HK-2 (cell line): ENCODE measurements around the gene CLGN.
"Not testable (repeated sequence)": the region's sequence is repeated elsewhere in the genome, so short reads cannot be mapped to it uniquely, and the experiment has no call there.

Experiments
- DNase-seq: peaks from one replicate; pipeline ENCODE4 v3.0.0-alpha.2; 2018; ENCODE audit not compliant: unreplicated experiment

CLGN gene

GRCh38 chr4:140427106-140427918 is at the start of gene CLGN:
CLGN (minus strand) TSS chr4:140427648; CDS start chr4:140413078, 14,570 bp downstream.
- peak; percentile 74 for DNase-seq

GRCh38 chr4:140472156-140472555 is 44.7 kb upstream of the CLGN start:
- DNase-seq = no peak

DNA sequence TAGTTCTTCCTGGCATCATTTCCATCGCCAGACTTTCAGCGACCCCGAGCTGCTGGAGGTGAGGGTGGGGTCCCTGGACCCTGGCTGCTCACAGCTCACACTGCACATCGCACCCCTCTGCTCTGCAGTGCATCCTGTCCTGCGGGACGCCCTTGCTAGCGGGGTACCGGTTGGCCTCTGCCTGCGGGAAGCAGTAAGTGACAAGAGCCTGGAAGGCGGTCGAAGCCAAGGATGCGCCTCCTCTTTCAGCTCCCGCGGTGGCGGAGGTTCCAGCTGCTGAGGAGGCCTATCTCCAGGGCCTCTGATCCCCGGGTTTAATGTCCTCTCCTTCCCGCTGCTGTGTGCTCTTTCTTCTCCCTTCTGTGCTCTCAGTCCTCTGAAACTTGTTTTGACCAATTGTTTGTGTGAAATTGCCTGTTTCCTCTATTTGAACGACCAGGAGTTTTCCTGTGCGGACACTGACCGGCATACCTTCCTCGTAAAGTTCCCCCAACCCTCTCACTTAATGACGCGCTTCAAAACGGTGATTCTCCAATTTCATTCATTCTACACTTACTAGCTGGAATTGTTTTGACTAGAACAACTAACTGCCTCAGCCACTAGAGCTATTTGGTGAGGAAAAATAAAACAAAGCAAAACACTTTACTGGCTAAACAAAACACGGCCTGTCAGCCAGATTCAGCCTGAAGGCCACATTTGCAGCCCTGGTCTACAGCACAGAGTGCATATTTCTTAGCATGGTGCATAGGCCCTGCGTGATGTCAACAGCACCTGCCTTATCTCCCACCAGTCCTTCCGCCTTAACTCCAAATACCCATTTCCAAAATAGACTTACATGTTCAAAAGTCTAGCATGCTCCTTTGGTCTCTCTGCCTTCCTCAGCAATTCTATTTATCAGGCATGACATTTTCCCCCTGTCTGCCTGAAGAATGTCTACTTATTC is 42.6 kb upstream of the CLGN start:
- DNase-seq = no peak

- no peak for DNase-seq
These were observed 38.7 kb upstream of the CLGN start for GRCh38 chr4:140466146-140466545.

DNA sequence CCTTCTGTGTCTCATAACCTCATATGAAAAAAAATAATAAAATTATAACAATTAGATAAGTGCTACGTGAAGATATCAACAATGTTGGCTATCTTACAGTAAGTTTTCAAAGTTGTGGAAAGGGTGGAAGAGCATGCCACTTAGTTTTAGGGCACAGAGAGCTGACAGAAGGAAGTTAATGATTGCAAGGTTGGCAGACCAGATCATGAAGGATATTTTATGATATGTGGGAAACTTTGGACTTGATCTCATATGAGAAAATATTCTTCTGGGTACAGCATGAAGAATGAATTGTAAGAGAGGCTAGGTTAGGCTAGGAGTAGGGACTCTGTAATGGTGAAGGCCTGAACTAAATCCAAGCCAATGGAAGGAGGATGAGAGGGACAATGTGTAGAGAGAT is 36.2 kb upstream of the CLGN start:
- no peak for DNase-seq

DNA sequence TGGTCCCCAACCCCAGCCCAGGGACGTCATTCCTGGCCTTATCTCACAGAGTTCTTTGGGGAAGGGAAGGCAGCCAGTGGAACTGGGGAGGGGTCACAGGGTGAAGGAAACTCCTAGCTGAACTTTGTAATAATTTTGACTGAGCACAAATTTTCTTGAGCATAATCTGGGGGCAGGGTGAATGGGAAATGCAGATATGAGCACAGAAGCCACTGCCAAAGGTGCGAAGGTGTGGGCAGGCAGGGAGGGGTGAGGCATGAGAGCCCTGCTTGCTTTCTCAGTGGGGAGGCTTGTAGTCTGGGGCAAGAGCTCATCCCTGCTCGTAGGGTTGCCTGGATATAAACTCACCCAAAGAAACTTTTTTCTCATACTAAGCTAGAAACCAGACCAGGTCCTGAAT is 35.7 kb upstream of the CLGN start:
- no peak for DNase-seq

GRCh38 chr4:140450352-140450751 is 22.9 kb upstream of the CLGN start:
- DNase-seq = no peak

- DNase-seq = no peak
These were observed 21.4 kb upstream of the CLGN start for GRCh38 chr4:140448830-140449229.

DNA sequence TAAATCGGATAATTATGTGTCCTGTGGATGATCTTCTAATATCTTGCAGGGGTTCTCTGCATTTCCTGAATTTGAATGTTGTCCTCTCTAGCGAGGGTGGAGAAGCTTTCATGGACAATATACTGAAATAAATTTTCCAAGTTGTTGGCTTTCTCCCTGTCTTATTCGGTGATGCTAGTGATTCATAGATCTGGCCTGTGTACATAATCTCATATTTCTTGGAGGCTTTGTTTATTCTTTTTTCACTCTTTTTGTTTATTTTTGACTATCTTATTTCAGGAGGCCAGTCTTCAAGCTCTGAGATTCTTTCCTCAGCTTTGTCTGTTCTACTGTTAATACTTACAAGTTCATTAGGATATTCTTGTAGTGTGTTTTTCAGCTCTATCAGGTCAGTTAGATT is 20.7 kb upstream of the CLGN start:
- no peak for DNase-seq

GRCh38 chr4:140444347-140444746 is 16.9 kb upstream of the CLGN start:
- not testable (repeated sequence) for DNase-seq

DNA sequence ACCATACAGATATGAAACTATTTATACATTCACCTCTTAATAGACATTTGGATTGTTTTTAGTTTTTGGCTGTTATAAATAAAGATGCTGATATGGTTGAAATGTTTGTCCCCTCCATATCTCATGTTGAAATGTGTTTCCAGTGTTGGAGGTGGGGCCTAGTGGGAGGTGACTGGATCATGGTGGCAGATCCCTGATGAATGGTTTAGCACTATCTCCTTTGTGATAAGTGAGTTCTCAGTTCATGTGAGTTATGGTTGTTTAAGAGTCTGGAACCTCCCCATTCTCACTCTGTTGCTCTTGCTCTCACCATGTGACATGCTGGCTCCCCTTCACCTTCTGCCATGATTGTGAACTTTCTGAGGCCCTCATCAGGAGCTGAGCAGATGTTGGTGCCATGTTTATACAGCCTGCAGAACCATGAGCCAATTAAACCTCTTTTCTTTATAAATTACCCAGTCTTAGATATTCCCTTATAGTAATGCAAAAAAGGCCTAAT is 12.2 kb upstream of the CLGN start:
- no peak for DNase-seq

DNA sequence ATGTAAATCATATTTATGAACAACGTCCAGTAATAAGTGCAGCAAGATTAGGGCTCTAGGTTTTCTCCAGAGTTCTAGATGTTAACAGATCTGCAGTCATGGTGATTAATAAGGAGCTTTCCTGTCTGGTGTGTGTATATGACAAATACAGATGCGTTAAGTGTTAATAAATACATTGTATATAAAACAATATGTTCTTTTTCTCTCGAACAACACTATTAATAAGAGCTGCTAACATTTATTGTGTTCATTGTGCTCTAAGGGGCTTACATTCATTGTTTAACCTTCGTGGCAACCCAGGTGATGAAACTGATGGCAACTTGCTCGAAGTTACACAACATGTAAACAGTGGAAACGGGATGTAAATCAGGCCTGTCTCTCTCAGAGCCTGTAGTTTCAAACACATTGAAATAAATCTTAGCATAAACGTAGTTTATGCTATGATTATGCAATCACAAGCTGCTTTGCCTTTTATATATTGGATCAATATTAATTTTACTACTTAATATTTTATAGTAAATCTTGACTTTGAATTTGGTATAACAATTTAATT is 547 bp upstream of the CLGN start:
- no peak for DNase-seq

DNA sequence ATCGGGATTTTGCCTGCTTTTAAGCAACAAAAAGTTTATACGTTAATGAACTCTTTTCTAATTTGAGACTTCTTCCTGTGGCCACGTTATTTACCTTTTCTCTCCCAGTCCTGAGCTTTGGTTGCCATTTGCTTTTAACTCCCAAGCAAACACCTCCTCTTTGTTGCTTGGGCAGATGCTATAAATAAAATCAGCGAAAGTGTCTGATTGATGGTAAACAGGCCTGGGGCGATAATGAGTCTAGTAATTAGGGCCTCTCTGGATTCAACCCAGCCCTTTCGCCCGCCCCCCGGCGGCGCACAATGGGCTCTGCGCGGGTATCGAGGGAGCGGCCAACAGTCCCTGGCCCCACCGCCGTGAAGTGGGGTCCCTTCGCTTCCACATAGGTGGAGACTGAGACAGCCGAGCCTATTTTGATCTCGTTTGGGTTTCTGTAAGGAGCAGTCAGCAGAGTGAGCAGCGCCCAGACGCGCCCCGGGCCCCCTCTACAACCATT is 790 bp downstream of the CLGN start:
- DNase-seq = no peak

GRCh38 chr4:140423106-140423505 is 4.3 kb downstream of the CLGN start:
- DNase-seq = no peak

GRCh38 chr4:140413130-140413969 is 14.1 kb downstream of the CLGN start:
- not testable (repeated sequence) for DNase-seq

DNA sequence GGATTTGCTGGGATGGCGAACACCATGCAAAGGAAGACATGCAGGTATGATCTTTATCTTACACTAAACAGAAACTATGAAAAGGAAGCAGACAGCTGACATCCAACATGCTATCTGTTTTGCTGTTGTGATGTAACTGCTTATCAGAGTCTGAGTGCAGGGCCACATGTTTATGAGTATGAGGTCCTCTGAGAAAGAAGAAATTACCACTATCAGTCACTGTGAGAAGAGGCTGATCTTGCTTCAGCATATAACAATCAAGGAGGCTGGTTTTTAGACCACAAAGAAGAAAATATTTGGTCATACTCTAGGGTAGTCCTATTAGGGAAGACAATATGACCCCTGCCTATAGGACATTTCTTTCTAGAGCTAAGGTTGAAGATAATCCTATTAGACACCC is 18.5 kb downstream of the CLGN start:
- DNase-seq = no peak

DNA sequence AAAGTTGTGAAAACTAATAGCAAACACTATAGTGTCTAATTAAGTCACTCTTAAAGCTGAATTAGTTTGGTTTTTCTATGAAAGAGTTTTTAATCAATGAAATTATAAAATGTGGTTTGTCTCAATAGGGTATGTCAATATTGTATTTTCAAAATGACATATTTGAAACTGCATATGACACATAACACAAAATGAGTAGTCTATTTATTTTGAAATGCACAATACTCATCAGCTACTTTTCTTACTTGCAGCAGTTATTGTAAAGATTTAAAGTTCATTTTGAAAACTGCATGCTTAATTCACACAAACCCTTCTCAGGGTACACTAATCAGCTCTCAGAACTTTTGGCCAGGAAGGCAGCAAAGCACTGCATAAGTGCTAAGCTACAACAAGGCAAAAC is 21.2 kb downstream of the CLGN start:
- no peak for DNase-seq

GRCh38 chr4:140400111-140400510 is 27.3 kb downstream of the CLGN start:
- no peak for DNase-seq

- DNase-seq = no peak
These were observed 31.8 kb downstream of the CLGN start for GRCh38 chr4:140395668-140396067.

DNA sequence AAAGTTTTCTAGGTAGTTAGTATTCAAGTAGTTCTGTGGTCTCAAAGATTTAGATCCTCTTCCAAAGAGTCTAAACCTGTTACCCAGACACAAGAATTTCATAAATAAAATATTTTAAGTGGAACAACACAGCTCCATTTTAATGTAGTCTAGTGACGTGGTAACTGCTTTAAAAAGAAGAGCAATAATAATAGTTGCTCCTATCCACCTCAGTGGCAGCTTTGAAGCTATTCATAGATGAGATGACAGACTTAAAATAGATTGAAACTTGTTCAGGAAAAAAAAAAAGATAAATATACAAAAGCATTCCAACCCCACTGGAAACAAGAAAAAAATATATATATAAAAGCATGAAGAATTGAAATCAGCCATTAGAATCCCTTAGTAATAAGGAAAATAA is 39.4 kb downstream of the CLGN start:
- no peak for DNase-seq

DNA sequence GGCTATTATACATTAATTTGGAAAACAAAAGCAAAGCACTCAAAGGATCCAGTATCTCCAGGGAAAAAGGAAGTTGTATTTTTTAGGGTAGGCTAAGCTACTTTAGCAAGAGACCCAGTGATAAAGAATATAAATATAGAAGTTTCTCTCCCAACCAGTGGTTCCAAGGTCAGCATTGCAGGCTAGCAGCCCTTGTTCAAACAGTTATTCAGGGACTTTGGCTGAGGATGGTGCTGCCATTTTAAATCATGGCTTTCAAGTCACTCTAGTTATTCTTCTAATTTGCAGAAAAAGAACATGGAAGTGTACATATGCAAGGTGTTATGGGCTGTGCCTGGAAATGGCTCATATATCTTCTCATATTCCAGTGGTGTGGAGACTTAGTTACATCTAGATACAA is 44.7 kb downstream of the CLGN start:
- no peak for DNase-seq
